ENCODE results near the gene PCDH18.
"Not testable (repeated sequence)": the region's sequence is repeated elsewhere in the genome, so short reads cannot be mapped to it uniquely, and the experiment has no call there.

Gene PCDH18

DNA sequence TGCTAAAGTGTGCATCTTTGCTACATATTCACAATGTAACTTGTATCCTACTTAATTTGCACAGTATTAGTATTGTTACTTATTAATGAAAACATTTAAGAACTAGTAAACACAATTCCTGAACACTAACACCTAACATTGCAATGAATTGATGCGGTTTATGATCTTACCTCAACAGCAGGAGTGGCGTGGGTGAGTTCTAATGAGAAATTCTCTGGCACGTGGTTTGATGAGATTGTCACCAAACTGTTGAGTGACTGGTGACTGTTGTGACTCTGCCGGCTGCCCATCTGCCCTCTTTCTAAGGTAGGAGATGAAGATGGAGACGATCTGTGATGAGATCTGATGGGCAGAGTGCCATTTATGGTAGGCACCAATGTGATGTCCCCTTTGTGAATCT, 2.9 kb downstream of the PCDH18 start:
- no peak for DNase-seq

DNA sequence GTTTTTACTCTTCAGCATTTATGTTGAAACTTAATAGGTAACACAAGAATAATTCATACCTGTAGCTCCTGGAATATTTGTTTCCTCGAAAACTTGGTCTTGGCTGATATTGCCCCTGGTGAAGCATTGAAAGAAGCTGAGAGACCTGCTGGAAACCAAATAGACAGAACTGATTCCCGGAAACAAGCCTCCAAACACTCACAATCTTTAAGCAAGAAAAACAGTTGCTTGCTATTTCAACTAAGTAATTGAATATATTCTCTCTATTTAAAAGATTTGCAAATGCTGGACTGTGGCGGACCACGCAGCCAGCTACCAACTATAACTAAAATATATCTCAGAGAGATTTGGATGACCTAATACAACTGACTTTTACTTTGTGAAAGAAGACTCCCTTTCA, 3.6 kb downstream of the PCDH18 start:
- no peak for DNase-seq

DNA sequence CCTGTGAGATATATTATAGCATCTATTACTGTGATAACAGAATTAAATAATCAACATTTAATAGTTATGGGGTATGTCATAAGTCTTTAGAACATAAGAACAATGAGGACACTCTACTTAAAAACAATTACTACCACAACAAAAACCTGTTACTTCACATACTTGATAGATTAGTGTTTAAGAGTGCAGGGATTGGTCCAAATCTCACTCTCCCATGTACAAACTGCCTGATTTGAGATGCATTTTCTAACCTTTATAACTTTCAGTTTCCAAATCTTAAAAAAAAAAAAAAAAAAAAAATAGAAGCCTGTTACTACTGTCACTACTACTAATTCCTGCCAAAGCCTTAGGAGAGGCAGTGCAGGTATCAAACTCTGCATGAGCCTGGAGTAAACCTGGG, 5.6 kb downstream of the PCDH18 start:
- no peak for DNase-seq

GRCh38 chr4:137524725-137525369, 7.4 kb downstream of the PCDH18 start:
- DNase-seq = no peak

DNA sequence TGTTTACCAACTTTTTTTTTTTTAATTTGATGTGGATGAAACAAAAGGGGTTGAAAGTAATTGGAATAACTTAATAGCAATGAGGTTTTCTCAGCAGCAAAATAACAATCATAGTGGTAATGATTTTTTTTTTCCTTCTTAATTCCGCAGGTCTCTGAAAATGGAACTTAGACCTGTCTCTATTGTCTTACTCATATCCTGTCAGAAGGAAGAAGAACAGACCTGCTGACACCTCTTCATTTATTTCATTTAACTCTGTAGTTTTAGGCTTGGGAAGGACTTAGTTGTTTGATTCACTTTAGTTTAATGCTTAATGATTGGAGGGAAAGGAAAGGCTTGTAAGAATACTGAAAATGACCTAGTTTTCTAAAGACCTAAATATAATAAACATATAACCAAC, 9.0 kb downstream of the PCDH18 start:
- DNase-seq = no peak

DNA sequence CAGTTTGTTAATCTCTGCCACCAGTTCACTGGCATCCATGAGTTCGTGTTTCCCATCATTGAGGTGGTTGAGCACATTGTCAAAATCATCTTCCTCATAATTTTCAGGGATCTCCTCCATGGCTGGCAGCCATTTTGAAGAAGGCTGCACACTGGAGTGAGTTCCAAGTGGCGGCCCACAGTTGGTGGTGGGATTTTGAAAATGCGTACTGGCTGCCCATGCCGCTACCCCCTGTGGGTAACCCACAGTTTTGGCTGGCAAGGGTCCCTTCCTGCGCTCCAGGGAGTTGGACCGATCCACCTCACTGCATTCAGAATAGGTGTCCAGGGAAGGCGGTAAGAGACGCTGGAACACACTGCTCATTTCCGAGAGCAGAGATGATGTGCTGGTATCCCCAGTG, 11.2 kb downstream of the PCDH18 start:
- no peak for DNase-seq

GRCh38 chr4:137519406-137519805, 12.9 kb downstream of the PCDH18 start:
- DNase-seq = no peak

DNA sequence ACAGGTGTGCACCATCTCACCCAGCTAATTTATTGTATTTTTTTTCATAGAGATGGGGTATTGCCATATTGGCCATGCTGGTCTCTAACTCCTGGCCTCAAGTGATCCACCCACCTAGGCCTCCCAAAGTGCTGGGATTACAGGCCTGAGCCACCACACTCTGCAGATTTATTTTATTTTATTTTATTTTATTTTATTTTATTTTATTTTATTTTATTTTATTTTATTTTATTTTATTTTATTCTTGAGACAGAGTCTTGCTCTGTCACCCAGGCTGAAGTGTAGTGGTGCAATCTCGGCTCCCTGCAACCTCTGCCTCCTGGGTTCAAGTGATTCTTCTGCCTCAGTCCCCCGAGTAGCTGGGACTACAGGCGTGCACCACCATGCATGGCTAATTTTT, 15.0 kb downstream of the PCDH18 start:
- not testable (repeated sequence) for DNase-seq

- DNase-seq = no peak
Measured at GRCh38 chr4:137514406-137515111, 17.7 kb downstream of the PCDH18 start.

DNA sequence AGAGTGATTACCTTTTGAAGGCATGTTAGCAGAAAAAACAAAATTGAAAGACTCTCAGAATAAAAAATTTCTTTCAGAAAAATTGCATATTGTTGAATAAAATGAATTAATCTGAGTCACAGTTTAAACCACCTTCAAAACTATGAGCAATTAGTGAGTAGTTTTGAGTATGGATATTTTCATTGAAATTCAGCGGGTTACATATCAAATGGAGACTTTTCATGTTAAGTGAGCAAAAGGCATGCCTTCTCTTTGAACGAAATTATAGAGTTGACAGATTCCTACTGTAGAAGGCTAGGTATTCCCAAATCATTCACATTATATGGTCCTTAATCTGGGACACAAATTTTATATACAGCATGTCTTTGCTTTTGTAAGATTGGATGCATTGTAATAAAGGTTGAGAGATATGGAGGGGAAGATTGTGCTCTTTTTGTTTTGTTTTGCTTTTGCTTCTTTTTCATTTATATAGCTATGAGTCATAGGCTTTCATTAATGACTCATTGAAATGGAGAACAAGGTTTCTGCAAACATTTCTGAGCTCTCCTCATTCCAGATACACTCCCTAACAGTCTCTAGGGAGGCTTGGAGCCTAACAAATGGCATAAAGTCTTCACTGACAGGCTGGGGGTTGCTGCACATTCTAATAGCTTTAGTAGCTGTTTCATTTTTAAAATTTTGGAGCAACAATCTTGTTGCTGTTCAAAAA, 21.6 kb downstream of the PCDH18 start:
- DNase-seq = no peak

DNA sequence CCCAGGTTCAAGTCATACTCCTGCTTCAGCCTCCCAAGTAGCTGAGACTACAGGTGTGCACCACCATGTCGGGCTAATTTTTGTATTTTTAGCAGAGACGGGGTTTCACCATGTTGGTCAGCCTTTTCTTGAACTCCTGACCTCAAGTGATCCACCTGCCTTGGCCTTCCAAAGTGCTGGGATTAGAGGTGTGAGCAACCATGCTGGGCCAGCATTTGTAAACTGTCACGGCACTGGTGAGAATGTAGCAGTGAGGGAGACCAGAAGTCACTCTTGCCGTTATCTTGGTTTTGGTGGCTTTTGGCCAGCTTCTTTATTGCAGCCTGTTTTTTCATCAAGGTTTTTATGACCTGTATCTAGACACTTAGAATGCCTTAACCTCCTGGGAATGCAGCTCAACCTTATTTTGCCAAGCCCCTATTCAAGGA, 22.4 kb downstream of the PCDH18 start:
- no peak for DNase-seq

DNA sequence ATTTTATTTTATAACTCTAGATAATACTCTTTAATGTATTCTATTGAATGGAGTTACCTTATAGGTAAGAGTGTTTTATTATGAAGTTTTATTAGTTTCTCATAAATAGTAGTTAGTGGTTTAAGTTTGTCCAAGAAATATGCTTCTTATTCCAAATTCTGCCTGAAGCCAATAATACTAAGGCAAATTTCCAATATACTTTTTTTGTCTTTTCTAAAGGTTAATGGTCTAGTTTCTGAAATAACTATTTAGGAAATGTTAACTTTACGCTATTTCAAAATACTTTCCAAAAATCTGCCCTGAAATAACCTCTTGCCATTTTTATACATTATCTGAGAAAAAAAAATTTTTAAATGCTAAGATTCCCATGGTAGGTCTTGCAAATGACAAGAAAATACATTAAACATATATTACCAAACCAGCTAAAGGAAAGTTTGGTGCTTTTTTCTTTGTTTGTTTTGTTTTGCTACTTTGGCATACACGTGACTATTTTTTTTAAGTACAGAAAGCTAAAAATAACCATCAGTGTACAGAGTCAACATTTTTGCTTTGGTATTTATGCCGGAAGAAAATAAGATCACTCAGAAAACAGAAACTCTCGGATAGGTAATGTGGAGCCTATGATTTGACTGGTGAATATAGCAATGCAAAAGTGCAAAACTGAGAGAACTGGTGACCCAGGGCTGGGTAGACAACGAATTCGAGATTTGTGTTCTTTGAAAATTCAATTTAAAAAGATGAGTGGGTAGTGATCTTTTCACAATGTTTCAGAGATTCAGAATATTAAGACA, 29.8 kb downstream of the PCDH18 start:
- DNase-seq = no peak

GRCh38 chr4:137496267-137496666, 36.0 kb downstream of the PCDH18 start:
- DNase-seq = not testable (repeated sequence)

DNA sequence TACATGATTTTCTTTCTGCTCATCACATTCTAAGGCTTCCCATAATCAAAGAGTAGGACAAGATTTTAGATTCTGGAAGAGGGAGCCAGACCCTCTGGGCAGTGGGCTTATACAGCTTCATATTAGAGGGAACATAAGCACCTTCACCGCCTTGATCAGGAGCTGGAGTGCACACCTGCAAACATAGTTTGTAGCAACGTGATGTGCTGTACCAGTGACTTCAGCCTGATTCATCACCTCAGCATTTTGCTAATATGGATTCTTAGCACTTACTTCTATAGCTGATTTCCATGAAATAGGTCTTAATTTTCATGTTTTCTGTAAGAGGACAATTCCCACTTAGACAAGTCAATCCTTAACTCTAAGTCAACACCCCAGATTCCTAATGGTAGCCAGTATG, 36.7 kb downstream of the PCDH18 start:
- no peak for DNase-seq

- not testable (repeated sequence) for DNase-seq
Measured at GRCh38 chr4:137483313-137483959, 48.9 kb downstream of the PCDH18 start.

DNA sequence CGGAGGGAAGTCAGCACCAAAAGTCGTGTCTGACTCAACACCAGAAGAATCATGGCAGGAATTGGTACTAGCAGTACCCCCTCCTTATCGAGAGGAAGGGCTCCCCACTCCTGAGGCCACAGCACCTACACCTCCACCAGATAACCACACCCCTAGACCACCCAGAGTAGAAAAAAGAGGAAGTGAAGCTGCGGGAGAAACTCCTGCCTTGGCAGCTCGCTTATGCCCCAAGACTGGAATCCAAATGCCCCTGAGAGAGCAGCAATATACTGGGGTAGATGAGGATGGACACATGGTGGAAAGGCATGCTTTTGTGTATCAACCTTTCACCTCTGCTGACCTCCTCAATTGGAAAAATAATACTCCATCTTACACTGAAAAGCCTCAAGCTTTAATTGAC, 52.6 kb downstream of the PCDH18 start:
- DNase-seq = not testable (repeated sequence)

GRCh38 chr4:137476345-137476744, 55.9 kb downstream of the PCDH18 start:
- no peak for DNase-seq

- DNase-seq = no peak
Measured at GRCh38 chr4:137474711-137475301, 57.5 kb downstream of the PCDH18 start.

DNA sequence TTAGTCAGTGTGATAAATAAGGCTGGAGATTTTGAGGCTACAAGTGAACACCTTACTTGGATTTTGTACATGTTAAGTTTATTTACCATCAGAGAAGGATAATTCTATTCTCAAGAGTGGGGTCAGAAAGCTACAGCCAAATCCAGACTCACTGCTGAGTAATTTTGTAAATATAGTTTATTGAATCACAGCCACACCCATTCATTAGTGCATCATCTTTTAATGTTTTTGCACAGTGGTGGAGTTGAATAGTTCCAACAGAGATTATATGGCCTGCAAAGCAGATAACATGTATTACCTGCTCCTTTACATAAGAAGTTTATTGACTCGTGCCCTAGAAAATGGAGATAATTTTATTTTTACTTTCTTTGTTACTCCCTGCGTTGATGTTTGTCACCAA, 60.4 kb downstream of the PCDH18 start:
- no peak for DNase-seq

DNA sequence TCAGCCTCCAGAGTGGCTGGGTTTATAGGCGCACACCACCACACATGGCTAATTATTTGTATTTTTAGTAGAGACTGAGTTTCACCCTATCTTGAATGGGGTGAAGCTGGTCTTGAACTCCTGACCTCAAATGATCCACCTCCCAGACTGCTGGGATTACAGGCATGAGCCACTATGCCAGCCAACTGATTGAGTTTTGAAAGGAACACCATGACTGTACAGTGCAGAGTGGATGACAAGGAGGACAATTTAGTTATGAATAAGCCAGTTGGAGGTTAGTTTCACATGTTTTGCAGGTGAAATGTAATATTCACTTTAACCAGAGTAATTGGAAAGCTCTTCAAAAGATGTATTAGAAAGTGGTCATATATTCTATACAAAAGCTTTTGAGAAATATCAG, 60.8 kb downstream of the PCDH18 start:
- DNase-seq = no peak

GRCh38 chr4:137470806-137471205, 61.5 kb downstream of the PCDH18 start:
- DNase-seq = no peak

Data from anterior cingulate cortex (tissue), 58 donors.